GM23338 (cell line): ENCODE results near the gene RAC3. TPM values are rescaled to one million over a fixed set of nuclear protein-coding genes. Genes with fewer than 3 reads are reported as not detected.

ENCODE experiments used
- ATAC-seq: fragments of 200-7000 bp; cut with Tn5 transposase; 3 replicates; pipeline ENCODE4 v1.9.1; 2020
- DNase-seq: peaks from one replicate; pipeline ENCODE4 v3.0.0-alpha.2; 2015; ENCODE audit warnings: low spot score
- H2AFZ ChIP-seq: fragments of 200-600 bp; sonication (generic); 2 replicates; pipeline ENCODE4 v1.8.0; 2016; ENCODE audit warnings: antibody characterized with exemption, mild to moderate bottlenecking, moderate library complexity
- H3F3A ChIP-seq: fragments of 200-600 bp; sonication (generic); replicated peaks from 2 replicates; pipeline ENCODE4 v1.8.0; 2017; ENCODE audit warnings: antibody characterized with exemption, mixed run types, low read depth
- H3K27ac ChIP-seq: fragments of 200-600 bp; sonication (generic); 2 replicates; pipeline ENCODE4 v1.6.1; 2016; ENCODE audit warnings: low read depth
- H3K27me3 ChIP-seq: fragments of 200-600 bp; sonication (generic); 2 replicates; pipeline ENCODE4 v1.8.0; 2016; ENCODE audit warnings: mild to moderate bottlenecking, mixed run types, moderate library complexity; ENCODE audit not compliant: insufficient read depth
- H3K36me3 ChIP-seq: fragments of 200-600 bp; sonication (generic); 2 replicates; pipeline ENCODE4 v1.8.0; 2016; ENCODE audit warnings: mild to moderate bottlenecking; ENCODE audit not compliant: insufficient read depth
- H3K4me1 ChIP-seq: fragments of 200-600 bp; sonication (generic); 2 replicates; pipeline ENCODE4 v1.8.0; 2016; ENCODE audit warnings: mild to moderate bottlenecking, moderate library complexity; ENCODE audit not compliant: insufficient read depth
- H3K4me2 ChIP-seq: fragments of 200-600 bp; sonication (generic); 2 replicates; pipeline ENCODE4 v1.7.1; 2017; ENCODE audit warnings: mixed run types
- H3K4me3 ChIP-seq: fragments of 200-600 bp; sonication (generic); 2 replicates; pipeline ENCODE4 v1.6.1; 2016; ENCODE audit warnings: mixed run types
- H3K79me2 ChIP-seq: fragments of 200-600 bp; sonication (generic); replicated peaks from 2 replicates; pipeline ENCODE4 v1.8.0; 2017; ENCODE audit warnings: mild to moderate bottlenecking; ENCODE audit not compliant: insufficient read depth
- H3K9me2 ChIP-seq: fragments of 200-600 bp; sonication (generic); 2 replicates; pipeline ENCODE4 v1.8.0; 2017; ENCODE audit not compliant: insufficient read depth
- H4K20me1 ChIP-seq: fragments of 200-600 bp; sonication (generic); replicated peaks from 2 replicates; pipeline ENCODE4 v1.8.0; 2017; ENCODE audit warnings: mild to moderate bottlenecking; ENCODE audit not compliant: insufficient read depth
- H3K27ac Mint-ChIP-seq: 2 replicates; pipeline ENCODE4 v1.8.0; 2020; ENCODE audit warnings: inconsistent platforms, mild to moderate bottlenecking, moderate library complexity, mixed read lengths
- H3K27me3 Mint-ChIP-seq: 3 replicates; pipeline ENCODE4 v1.8.0; 2022; ENCODE audit warnings: low read depth, mild to moderate bottlenecking, moderate library complexity, mixed read lengths, inconsistent platforms; ENCODE audit not compliant: insufficient read depth, poor library complexity
- H3K36me3 Mint-ChIP-seq: 3 replicates; pipeline ENCODE4 v1.8.0; 2021; ENCODE audit warnings: low read depth, mild to moderate bottlenecking, inconsistent platforms, moderate library complexity, mixed read lengths
- H3K4me1 Mint-ChIP-seq: 3 replicates; pipeline ENCODE4 v1.8.0; 2020; ENCODE audit warnings: mild to moderate bottlenecking, inconsistent platforms, mixed read lengths
- H3K4me3 Mint-ChIP-seq: 3 replicates; pipeline ENCODE4 v1.8.0; 2021; ENCODE audit warnings: moderate library complexity, mild to moderate bottlenecking, inconsistent platforms, mixed read lengths
- H3K9me3 Mint-ChIP-seq: 3 replicates; pipeline ENCODE4 v1.8.0; 2020; ENCODE audit warnings: moderate library complexity, mild to moderate bottlenecking, inconsistent platforms, mixed read lengths
- CREB1 ChIP-seq: fragments of 250-450 bp; sonication (Bioruptor Pico); IDR thresholded peaks from 2 replicates; pipeline ENCODE4 v1.5.0; 2020; ENCODE audit warnings: low read depth, mild to moderate bottlenecking, moderate library complexity
- JUNB ChIP-seq: IDR thresholded peaks from one replicate; pipeline ENCODE4 v1.6.1; 2016; ENCODE audit warnings: antibody characterized with exemption; ENCODE audit not compliant: unreplicated experiment
- NANOG ChIP-seq: IDR thresholded peaks from 2 replicates; pipeline ENCODE4 v1.6.1; 2016; ENCODE audit warnings: antibody characterized with exemption, borderline replicate concordance
- POLR2AphosphoS5 ChIP-seq: IDR thresholded peaks from 2 replicates; pipeline ENCODE4 v1.6.1; 2016; ENCODE audit warnings: antibody characterized with exemption, low read depth
- STAT1 ChIP-seq: IDR thresholded peaks from one replicate; pipeline ENCODE4 v1.6.1; 2016; ENCODE audit warnings: antibody characterized with exemption; ENCODE audit not compliant: unreplicated experiment
- ZNF114 ChIP-seq: fragments of 250-450 bp; sonication (Bioruptor Pico); IDR thresholded peaks from 2 replicates; pipeline ENCODE4 v1.5.0; 2020; ENCODE audit warnings: mild to moderate bottlenecking, moderate library complexity
- ZNF331 ChIP-seq: fragments of 250-450 bp; sonication (Bioruptor Pico); IDR thresholded peaks from 2 replicates; pipeline ENCODE4 v1.5.0; 2020; ENCODE audit warnings: low read depth, mild to moderate bottlenecking, moderate library complexity
- polyA plus RNA-seq: library from polyadenylated mRNA; unstranded; fragments of >200 nt; fragmentation: Nextera tagmentation; extraction: Ambion mirVana; gene quantifications from 2 replicates; pipeline ENCODE4 v1.2.1, GENCODE V29; 2016
- total RNA-seq: library from RNA; depleted of rRNA; stranded (reverse); fragments of >200 nt; shearing (Covaris generic); gene quantifications from 2 replicates; pipeline ENCODE4 v1.2.3, GENCODE V29; 2014
- TF ChIP-seq, protein P1 (sequence below): IDR thresholded peaks from one replicate; pipeline ENCODE4 v1.6.1; 2018; ENCODE audit warnings: antibody characterized with exemption; ENCODE audit not compliant: unreplicated experiment
- TF ChIP-seq, protein P2 (sequence below): IDR thresholded peaks from 2 replicates; pipeline ENCODE4 v1.6.1; 2016; ENCODE audit warnings: antibody characterized with exemption
- TF ChIP-seq, protein P3 (sequence below), 2 experiments: fragments of 200-600 bp in 1 of 2; sonication (generic) in 1 of 2; conservative IDR thresholded peaks; 2 replicates each; pipeline versions ENCODE4 v1.5.1 to v1.6.1; 2016 to 2017; ENCODE audit warnings: antibody characterized with exemption in 2 of 2, low read depth in 2 of 2, mild to moderate bottlenecking in 2 of 2, moderate library complexity in 1 of 2

Gene RAC3
- total and polyA plus RNA-seq, 2 experiments from 2014 or later = 31.5 to 293 TPM

DNA sequence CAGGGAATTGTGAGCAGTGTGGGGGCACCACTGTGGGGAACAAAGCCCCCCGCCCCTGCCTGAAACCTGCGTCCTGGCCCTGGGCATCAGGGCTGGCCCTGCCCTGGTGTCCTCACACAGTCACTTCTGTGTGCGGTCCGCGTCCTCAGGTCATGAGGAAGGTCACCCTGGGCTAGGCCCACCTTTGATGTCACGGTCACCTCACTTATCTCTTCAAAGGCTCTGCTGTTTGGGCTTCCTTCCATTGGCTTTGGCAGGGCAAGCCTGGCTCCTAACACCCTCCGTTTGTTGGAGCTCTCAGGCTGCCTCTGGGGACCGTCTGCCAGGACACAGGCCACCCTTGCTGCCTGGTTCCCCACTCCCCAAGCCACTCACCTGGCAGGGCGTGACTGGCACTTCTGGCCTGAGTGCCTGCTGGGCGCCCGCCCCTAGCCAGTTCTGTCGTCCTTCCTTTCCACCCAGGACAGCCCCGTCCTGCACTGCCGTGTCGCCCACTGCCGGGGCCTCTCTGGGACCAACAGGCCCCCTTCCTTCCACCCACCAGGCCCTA is 17.6 kb upstream of the RAC3 start:
- no peaks in the 10 kb centered on the region; the same call in 1 of the 2 replicates for H4K20me1 ChIP-seq
- 0 out of 2 replicates have a peak, but pooled peaks cover 4% of the 10 kb centered on the region for H3F3A ChIP-seq
- no peak overlapping the region for H3K4me2 ChIP-seq
- H3K27me3 ChIP-seq = no peaks in the 10 kb centered on the region
- H2AFZ ChIP-seq = no peak overlapping the region
- Mint-ChIP-seq H3K4me1 (no peaks in the 10 kb centered on the region), H3K9me3 (no peaks in the 10 kb centered on the region), H3K4me3 (no peak overlapping the region), H3K36me3 (peaks cover 6% of the 10 kb centered on the region; the same call in 1 of the 3 replicates), H3K27me3 (peaks cover 9% of the 10 kb centered on the region), H3K27ac (no peak overlapping the region)
- H3K4me3 ChIP-seq = no peak overlapping the region
- no peaks in the 10 kb centered on the region for H3K9me2 ChIP-seq
- H3K27ac ChIP-seq = no peak overlapping the region
- no peaks in the 10 kb centered on the region; the same call in 1 of the 2 replicates for H3K4me1 ChIP-seq
- no peaks in the 10 kb centered on the region for H3K36me3 ChIP-seq
- H3K79me2 ChIP-seq = no peaks in the 10 kb centered on the region
- DNase-seq (no peak), ATAC-seq (no peak)
- TF ChIP-seq POLR2AphosphoS5 = no peak
- TF ChIP-seq CREB1 (CRISPR knock-in tag) = no peak
- TF ChIP-seq, protein P1, sequence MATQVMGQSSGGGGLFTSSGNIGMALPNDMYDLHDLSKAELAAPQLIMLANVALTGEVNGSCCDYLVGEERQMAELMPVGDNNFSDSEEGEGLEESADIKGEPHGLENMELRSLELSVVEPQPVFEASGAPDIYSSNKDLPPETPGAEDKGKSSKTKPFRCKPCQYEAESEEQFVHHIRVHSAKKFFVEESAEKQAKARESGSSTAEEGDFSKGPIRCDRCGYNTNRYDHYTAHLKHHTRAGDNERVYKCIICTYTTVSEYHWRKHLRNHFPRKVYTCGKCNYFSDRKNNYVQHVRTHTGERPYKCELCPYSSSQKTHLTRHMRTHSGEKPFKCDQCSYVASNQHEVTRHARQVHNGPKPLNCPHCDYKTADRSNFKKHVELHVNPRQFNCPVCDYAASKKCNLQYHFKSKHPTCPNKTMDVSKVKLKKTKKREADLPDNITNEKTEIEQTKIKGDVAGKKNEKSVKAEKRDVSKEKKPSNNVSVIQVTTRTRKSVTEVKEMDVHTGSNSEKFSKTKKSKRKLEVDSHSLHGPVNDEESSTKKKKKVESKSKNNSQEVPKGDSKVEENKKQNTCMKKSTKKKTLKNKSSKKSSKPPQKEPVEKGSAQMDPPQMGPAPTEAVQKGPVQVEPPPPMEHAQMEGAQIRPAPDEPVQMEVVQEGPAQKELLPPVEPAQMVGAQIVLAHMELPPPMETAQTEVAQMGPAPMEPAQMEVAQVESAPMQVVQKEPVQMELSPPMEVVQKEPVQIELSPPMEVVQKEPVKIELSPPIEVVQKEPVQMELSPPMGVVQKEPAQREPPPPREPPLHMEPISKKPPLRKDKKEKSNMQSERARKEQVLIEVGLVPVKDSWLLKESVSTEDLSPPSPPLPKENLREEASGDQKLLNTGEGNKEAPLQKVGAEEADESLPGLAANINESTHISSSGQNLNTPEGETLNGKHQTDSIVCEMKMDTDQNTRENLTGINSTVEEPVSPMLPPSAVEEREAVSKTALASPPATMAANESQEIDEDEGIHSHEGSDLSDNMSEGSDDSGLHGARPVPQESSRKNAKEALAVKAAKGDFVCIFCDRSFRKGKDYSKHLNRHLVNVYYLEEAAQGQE = no peak
- no peak for TF ChIP-seq ZNF331 (CRISPR knock-in tag)
- TF ChIP-seq STAT1 = no peak
- TF ChIP-seq JUNB = no peak
- no peak for TF ChIP-seq ZNF114
- TF ChIP-seq, protein P2, sequence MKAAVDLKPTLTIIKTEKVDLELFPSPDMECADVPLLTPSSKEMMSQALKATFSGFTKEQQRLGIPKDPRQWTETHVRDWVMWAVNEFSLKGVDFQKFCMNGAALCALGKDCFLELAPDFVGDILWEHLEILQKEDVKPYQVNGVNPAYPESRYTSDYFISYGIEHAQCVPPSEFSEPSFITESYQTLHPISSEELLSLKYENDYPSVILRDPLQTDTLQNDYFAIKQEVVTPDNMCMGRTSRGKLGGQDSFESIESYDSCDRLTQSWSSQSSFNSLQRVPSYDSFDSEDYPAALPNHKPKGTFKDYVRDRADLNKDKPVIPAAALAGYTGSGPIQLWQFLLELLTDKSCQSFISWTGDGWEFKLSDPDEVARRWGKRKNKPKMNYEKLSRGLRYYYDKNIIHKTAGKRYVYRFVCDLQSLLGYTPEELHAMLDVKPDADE = no peak

DNA sequence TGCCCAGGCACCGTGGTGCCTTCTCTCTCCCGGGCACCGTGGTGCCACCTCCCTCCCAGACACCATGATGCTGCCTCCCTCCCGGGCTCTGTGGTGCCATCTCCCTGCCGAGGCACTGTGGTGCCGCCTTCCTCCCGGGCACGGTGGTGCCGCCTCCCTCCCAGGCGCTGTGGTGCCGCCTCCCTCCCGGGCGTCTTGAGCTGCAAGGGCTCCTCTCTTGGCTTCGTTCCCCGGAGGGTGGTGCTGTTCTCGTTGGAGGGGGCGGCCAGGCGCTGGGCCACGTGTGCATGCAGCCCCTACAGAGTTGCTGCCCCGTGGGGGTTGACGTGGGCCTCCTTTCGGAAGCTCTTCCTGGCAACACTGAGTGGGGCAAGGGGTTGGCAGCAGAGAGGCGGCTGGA is 17.0 kb upstream of the RAC3 start:
- H2AFZ ChIP-seq = no peak overlapping the region
- no peaks in the 10 kb centered on the region for H3K9me2 ChIP-seq
- Mint-ChIP-seq H3K4me1 (no peaks in the 10 kb centered on the region), H3K9me3 (no peaks in the 10 kb centered on the region), H3K36me3 (peaks cover 6% of the 10 kb centered on the region; the same call in 1 of the 3 replicates), H3K27ac (no peak overlapping the region), H3K4me3 (no peak overlapping the region), H3K27me3 (peaks cover 10% of the 10 kb centered on the region)
- DNase-seq = no peak
- TF ChIP-seq POLR2AphosphoS5 (no peak), CREB1 (CRISPR knock-in tag) (no peak), ZNF331 (CRISPR knock-in tag) (no peak), NANOG (no peak)
- TF ChIP-seq, protein P1 = no peak
- TF ChIP-seq, protein P3, sequence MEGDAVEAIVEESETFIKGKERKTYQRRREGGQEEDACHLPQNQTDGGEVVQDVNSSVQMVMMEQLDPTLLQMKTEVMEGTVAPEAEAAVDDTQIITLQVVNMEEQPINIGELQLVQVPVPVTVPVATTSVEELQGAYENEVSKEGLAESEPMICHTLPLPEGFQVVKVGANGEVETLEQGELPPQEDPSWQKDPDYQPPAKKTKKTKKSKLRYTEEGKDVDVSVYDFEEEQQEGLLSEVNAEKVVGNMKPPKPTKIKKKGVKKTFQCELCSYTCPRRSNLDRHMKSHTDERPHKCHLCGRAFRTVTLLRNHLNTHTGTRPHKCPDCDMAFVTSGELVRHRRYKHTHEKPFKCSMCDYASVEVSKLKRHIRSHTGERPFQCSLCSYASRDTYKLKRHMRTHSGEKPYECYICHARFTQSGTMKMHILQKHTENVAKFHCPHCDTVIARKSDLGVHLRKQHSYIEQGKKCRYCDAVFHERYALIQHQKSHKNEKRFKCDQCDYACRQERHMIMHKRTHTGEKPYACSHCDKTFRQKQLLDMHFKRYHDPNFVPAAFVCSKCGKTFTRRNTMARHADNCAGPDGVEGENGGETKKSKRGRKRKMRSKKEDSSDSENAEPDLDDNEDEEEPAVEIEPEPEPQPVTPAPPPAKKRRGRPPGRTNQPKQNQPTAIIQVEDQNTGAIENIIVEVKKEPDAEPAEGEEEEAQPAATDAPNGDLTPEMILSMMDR (conservative IDR thresholded peaks at IDR 0.05; ENCODE audit: low read depth in 2 of 2) = no peak
- H3K4me1 ChIP-seq = no peaks in the 10 kb centered on the region; the same call in 1 of the 2 replicates
- H3K36me3 ChIP-seq = no peaks in the 10 kb centered on the region
- no peak overlapping the region for H3K27ac ChIP-seq
- no peaks in the 10 kb centered on the region for H3K27me3 ChIP-seq
- H3K4me3 ChIP-seq = no peak overlapping the region
- no peak overlapping the region for H3K4me2 ChIP-seq
- no peaks in the 10 kb centered on the region for H3K79me2 ChIP-seq
- no peak for ATAC-seq
- H4K20me1 ChIP-seq = no peaks in the 10 kb centered on the region; the same call in 1 of the 2 replicates
- 0 out of 2 replicates have a peak, but pooled peaks cover 4% of the 10 kb centered on the region for H3F3A ChIP-seq
